HepG2 (cell line): ENCODE measurements around the gene DOCK2. TPM values are rescaled to one million over a fixed set of nuclear protein-coding genes. Genes with fewer than 3 reads are reported as not detected.

Source experiments
- ATAC-seq: fragments of 200-7000 bp; cut with Tn5 transposase; 3 replicates; pipeline ENCODE4 v1.9.1; 2020; ENCODE audit warnings: mild to moderate bottlenecking, moderate library complexity
- BruUV-seq: library from RNA; stranded (reverse); fragments of 400-500 nt; replicated peaks from 2 replicates; lab custom pipeline; 2021; lab: Mats Ljungman, UMichigan
- CTCF ChIA-PET: fragments of 300-600 bp; formaldehyde crosslinking; extraction: SDS; loops from one replicate; lab custom pipeline; 2021; ENCODE audit warnings: low total read pairs, inconsistent platforms, low intra/inter-chr PET ratio; lab: Yijun Ruan, JAX
- POLR2A ChIA-PET: fragments of 350-600 bp; sonication (Branson Sonifier 250); formaldehyde crosslinking; loops from one replicate; lab custom pipeline; 2020; ENCODE audit warnings: antibody characterized with exemption, inconsistent platforms; lab: Yijun Ruan, JAX
- DNase-seq: peaks from one replicate; pipeline ENCODE4 v3.0.0-alpha.2; 2015; ENCODE audit warnings: low spot score
- FAIRE-seq: peaks from 3 replicates; lab custom pipeline; 2011; peaks lifted over from hg19 to GRCh38; lab: Jason Lieb, UNC
- H2AFZ ChIP-seq: one replicate; pipeline ENCODE4 v1.6.1; 2011; ENCODE audit warnings: low read length, inconsistent platforms
- H3K27ac ChIP-seq: fragments of 300-600 bp; 3 replicates; pipeline ENCODE4 v1.8.0; 2011; ENCODE audit warnings: mixed run types, mild to moderate bottlenecking, mixed read lengths, low read length, inconsistent platforms; ENCODE audit not compliant: insufficient read depth; ENCODE audit errors: extremely low read length
- H3K27me3 ChIP-seq, 2 experiments: fragments of 200-600 bp in 1 of 2; 2 replicates in 1 of 2; 3 replicates in 1 of 2; pipeline versions ENCODE4 v1.6.0 to v1.8.0; 2011; ENCODE audit warnings: low read length in 2 of 2, mild to moderate bottlenecking in 2 of 2, moderate library complexity in 2 of 2, inconsistent platforms in 1 of 2; ENCODE audit not compliant: insufficient read depth in 2 of 2, control insufficient read depth in 1 of 2
- H3K36me3 ChIP-seq, 2 experiments: fragments of 200-600 bp in 1 of 2; replicated peaks in 1 of 2; 2 replicates in 1 of 2; 3 replicates in 1 of 2; pipeline versions ENCODE4 v1.5.1 to v1.8.0; 2011; ENCODE audit warnings: low read length in 2 of 2, inconsistent platforms in 1 of 2; ENCODE audit not compliant: insufficient read depth in 2 of 2, control insufficient read depth in 1 of 2
- H3K4me1 ChIP-seq: 2 replicates; pipeline ENCODE4 v1.5.1; 2012; ENCODE audit warnings: low read length, inconsistent platforms; ENCODE audit not compliant: insufficient read depth
- H3K4me2 ChIP-seq: 2 replicates; pipeline ENCODE4 v1.6.0; 2011; ENCODE audit warnings: low read depth, low read length, inconsistent platforms
- H3K4me3 ChIP-seq, 3 experiments: fragments of 200-600 bp in 1 of 3; sonication (generic), shearing (Covaris generic) in 1 of 3; replicated peaks in 1 of 3; 2 replicates each; pipeline ENCODE4 v1.5.1; 2011 to 2016; ENCODE audit warnings: low read length in 3 of 3, inconsistent platforms in 2 of 3, low read depth in 2 of 3, mild to moderate bottlenecking in 2 of 3, control low read depth in 1 of 3, mixed read lengths in 1 of 3; ENCODE audit not compliant: insufficient read depth in 1 of 3
- H3K79me2 ChIP-seq: one replicate; pipeline ENCODE4 v1.6.1; 2011; ENCODE audit warnings: low read length, inconsistent platforms; ENCODE audit not compliant: insufficient read depth
- H3K9ac ChIP-seq: 2 replicates; pipeline ENCODE4 v1.6.0; 2011; ENCODE audit warnings: mild to moderate bottlenecking, low read depth, low read length, inconsistent platforms; ENCODE audit not compliant: insufficient read depth
- H3K9me3 ChIP-seq: 2 replicates; pipeline ENCODE4 v1.5.1; 2012; ENCODE audit warnings: mild to moderate bottlenecking, low read length
- H4K20me1 ChIP-seq: 2 replicates; pipeline ENCODE4 v1.6.0; 2011; ENCODE audit warnings: inconsistent platforms, mild to moderate bottlenecking, low read length, moderate library complexity; ENCODE audit not compliant: insufficient read depth
- HOXA5 ChIP-seq: sonication (generic); formaldehyde crosslinking; IDR thresholded peaks from 2 replicates; pipeline ENCODE4 v1.4.0; 2020; ENCODE audit warnings: missing genetic modification reagents
- KLF11 ChIP-seq: IDR thresholded peaks from 2 replicates; pipeline ENCODE4 v1.6.1; 2016; ENCODE audit warnings: missing compliant biosample characterization
- PHF21A ChIP-seq: sonication (generic); formaldehyde crosslinking; IDR thresholded peaks from 2 replicates; pipeline ENCODE4 v1.5.0; 2020; ENCODE audit warnings: mild to moderate bottlenecking, missing genetic modification reagents
- ZNF224 ChIP-seq: sonication (generic); formaldehyde crosslinking; IDR thresholded peaks from 2 replicates; pipeline ENCODE4 v1.5.0; 2020; ENCODE audit warnings: mild to moderate bottlenecking, missing genetic modification reagents
- ZNF274 ChIP-seq: sonication (generic); formaldehyde crosslinking; IDR thresholded peaks from 2 replicates; pipeline ENCODE4 v1.5.1; 2020; ENCODE audit warnings: mild to moderate bottlenecking, missing genetic modification reagents
- ZNF367 ChIP-seq: sonication (generic); formaldehyde crosslinking; IDR thresholded peaks from 2 replicates; pipeline ENCODE4 v1.4.0; 2020; ENCODE audit warnings: missing genetic modification reagents, borderline replicate concordance
- ZNF83 ChIP-seq: sonication (generic); formaldehyde crosslinking; IDR thresholded peaks from 2 replicates; pipeline ENCODE4 v1.4.0; 2020; ENCODE audit warnings: missing genetic modification reagents, mild to moderate bottlenecking, borderline replicate concordance
- ZSCAN20 ChIP-seq: sonication (generic); formaldehyde crosslinking; IDR thresholded peaks from 2 replicates; pipeline ENCODE4 v1.4.0; 2020; ENCODE audit warnings: missing genetic modification reagents, mild to moderate bottlenecking, borderline replicate concordance
- WGBS: methylation state at CpG from one replicate; pipeline ENCODE4 v1.1.6; 2017; ENCODE audit warnings: low lambda C conversion rate; 5-methylcytosine and 5-hydroxymethylcytosine counted together
- in situ Hi-C: cut with HindIII; loops from 2 replicates; pipeline ENCODE4 v1.10.0; 2017; ENCODE audit warnings: low pct_unique_long_range_greater_than_20kb; ENCODE audit not compliant: extremely low pct_ligation_motif_present
- intact Hi-C: fragments of 100-400 bp; cut with micrococcal nuclease; formaldehyde crosslinking; loops from one replicate; pipeline ENCODE4 v1.10.0; 2022; ENCODE audit not compliant: unreplicated experiment
- polyA plus RNA-seq, 8 experiments: library from polyadenylated mRNA; depleted of rRNA in 3 of 8; stranded (reverse) in 7 of 8; unstranded in 1 of 8; fragments of >200 nt; fragmentation: Illumina TruSeq in 4 of 8; extraction: Trizol in 4 of 8; gene quantifications; 2 replicates each; pipeline versions ENCODE4 v1.2.1 to v1.2.3, GENCODE V29; 2011 to 2016; ENCODE audit warnings: low read depth in 4 of 8, missing spikeins in 1 of 8, mixed read lengths in 1 of 8; ENCODE audit not compliant: insufficient read depth in 1 of 8
- total RNA-seq, 5 experiments: library from RNA; depleted of rRNA; stranded (reverse); fragments of >200 nt; fragmentation: Illumina TruSeq; extraction: Trizol; gene quantifications; 2 replicates each; pipeline ENCODE4 v1.2.3, GENCODE V29; 2016; ENCODE audit warnings: low read depth in 1 of 5
- TF ChIP-seq, protein P1 (sequence below): sonication (generic); formaldehyde crosslinking; IDR thresholded peaks from 2 replicates; pipeline ENCODE4 v1.4.0; 2020; ENCODE audit warnings: mild to moderate bottlenecking, missing genetic modification reagents
- TF ChIP-seq, protein P2 (sequence below): sonication (generic); formaldehyde crosslinking; IDR thresholded peaks from 2 replicates; pipeline ENCODE4 v1.8.0; 2022; ENCODE audit warnings: low read depth, missing genetic modification reagents
- TF ChIP-seq, protein P3 (sequence below): sonication (generic); formaldehyde crosslinking; IDR thresholded peaks from 2 replicates; pipeline ENCODE4 v1.4.0; 2020; ENCODE audit warnings: low read depth, mild to moderate bottlenecking, missing genetic modification reagents

The DOCK2 gene
- total and polyA plus RNA-seq, 2 of the 13 experiments (the other 11 are each of a cell fraction or from before 2014, with no cell fraction given): not detected

DNA sequence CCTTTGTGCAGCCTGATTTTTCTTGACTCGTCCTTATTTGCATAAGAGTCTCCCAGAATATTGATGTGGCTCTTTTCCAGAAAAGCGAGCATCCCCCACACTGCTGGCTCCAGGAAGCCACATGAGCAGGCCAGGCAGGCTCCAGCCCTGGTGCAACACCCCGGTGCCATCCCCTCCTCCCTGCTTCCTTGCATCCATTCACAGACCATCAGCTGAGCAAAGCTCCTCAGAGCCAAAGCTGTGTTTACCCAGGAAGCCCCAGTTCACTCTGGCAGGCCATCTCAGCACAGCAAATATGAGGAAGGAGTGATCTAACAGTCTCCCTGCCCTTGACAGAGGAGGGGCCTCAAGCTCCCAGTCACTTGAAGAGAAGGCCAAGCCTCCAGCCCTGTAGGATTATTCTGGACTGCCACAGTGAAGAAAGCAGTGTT, 308.8 kb downstream of the DOCK2 start (continued):
- TF ChIP-seq, protein P1, sequence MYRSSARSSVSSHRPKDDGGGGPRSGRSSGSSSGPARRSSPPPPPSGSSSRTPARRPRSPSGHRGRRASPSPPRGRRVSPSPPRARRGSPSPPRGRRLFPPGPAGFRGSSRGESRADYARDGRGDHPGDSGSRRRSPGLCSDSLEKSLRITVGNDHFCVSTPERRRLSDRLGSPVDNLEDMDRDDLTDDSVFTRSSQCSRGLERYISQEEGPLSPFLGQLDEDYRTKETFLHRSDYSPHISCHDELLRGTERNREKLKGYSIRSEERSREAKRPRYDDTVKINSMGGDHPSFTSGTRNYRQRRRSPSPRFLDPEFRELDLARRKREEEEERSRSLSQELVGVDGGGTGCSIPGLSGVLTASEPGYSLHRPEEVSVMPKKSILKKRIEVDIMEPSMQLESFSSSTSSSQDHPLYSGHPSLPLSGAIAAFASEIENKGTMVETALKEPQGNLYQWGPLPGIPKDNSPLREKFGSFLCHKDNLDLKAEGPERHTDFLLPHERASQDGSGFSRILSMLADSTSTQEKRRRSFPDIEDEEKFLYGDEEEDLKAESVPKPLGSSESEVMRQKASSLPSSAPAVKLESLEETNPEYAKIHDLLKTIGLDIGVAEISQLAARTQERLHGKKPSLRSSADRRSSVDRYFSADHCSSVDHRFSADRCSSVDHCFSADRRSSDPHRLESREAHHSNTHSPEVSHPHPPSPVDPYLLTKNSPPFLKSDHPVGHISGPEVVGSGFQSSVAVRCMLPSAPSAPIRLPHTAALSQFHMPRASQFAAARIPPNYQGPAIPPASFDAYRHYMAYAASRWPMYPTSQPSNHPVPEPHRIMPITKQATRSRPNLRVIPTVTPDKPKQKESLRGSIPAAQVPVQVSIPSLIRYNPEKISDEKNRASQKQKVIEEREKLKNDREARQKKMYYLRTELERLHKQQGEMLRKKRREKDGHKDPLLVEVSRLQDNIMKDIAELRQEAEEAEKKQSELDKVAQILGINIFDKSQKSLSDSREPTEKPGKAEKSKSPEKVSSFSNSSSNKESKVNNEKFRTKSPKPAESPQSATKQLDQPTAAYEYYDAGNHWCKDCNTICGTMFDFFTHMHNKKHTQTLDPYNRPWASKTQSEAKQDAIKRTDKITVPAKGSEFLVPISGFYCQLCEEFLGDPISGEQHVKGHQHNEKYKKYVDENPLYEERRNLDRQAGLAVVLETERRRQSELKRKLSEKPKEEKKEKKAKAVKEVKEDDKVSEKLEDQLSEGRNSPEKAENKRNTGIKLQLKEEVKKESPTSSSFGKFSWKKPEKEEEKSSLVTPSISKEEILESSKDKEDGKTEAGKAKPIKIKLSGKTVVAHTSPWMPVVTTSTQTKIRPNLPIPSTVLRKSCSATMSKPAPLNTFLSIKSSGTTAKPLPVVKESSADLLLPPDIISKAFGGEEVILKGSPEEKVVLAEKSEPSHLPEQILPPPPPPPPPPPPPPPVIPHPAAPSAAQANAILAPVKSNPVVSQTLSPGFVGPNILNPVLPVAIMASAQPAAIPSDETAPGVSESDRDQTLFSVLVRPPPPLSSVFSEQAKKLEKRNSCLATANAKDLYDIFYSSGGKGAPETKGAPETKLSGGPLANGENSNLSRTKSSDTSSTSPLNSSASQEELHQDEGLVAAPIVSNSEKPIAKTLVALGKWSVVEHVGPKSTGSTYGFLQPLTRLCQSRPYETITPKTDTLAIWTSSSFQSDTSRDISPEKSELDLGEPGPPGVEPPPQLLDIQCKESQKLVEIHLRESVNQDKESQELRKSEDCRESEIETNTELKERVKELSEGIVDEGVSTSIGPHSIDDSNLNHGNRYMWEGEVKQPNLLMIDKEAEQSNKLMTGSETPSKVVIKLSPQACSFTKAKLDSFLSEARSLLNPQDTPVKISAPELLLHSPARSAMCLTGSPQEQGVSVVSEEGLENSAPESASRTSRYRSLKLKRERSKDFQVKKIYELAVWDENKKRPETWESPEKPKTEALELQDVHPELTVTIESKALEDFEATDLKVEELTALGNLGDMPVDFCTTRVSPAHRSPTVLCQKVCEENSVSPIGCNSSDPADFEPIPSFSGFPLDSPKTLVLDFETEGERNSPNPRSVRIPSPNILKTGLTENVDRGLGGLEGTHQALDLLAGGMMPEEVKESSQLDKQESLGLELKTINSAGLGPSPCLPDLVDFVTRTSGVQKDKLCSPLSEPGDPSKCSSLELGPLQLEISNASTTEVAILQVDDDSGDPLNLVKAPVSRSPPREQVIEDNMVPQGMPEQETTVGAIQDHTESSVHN (CRISPR knock-in tag): no peak

DNA sequence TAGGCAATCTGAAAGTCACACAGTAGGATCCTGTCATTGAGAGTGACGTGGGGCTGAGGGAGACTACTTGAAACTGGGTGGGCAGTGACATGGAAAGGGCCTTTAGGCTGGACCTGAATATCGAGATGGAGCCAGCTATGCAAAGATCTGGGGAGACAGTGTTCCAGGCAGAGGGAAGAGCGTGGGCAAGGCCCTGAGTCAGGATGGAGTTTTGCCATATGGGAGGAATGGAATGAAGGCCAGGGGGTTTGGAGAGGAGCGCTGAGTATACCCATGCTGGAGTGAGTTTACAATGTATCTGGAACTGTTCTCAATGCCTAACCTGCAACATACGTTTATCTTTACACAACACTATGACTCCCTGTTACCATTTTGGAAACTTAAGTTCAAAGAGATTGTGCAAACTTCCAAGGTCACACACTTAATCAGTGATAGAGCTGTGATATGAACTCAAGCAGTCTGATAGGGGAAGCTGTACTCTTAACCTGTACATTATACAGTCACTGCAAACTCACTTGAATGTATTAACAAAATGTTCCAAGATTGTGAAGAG, 309.7 kb downstream of the DOCK2 start:
- no peaks in the 10 kb centered on the region for H4K20me1 ChIP-seq
- no TSS peak for BruUV-seq

More for the DNA sequence above, 309.7 kb downstream of the DOCK2 start:
- H3K4me3 ChIP-seq: no peak overlapping the region
- intact Hi-C loops (no loop called here), in situ Hi-C loops (no loop called here)
- H2AFZ ChIP-seq: no peak overlapping the region
- FAIRE-seq (no peak), ATAC-seq (no peak), DNase-seq (no peak)
- 3% methylated on average over 5 of the region's 5 CpGs for WGBS
- CTCF ChIA-PET: no interaction called here
- no peaks in the 10 kb centered on the region for H3K4me1 ChIP-seq
- no peaks in the 10 kb centered on the region for H3K9me3 ChIP-seq
- no peak overlapping the region for H3K9ac ChIP-seq
- H3K27me3 ChIP-seq: no peaks in the 10 kb centered on the region; a peak in 1 of 5 replicates
- H3K79me2 ChIP-seq: no peaks in the 10 kb centered on the region
- H3K27ac ChIP-seq: no peak overlapping the region
- H3K36me3 ChIP-seq: no peaks in the 10 kb centered on the region
- TF ChIP-seq ZNF274 (CRISPR knock-in tag) (no peak), KLF11 (CRISPR knock-in tag) (no peak), ZNF83 (CRISPR knock-in tag) (no peak), ZNF367 (CRISPR knock-in tag) (no peak), ZSCAN20 (CRISPR knock-in tag) (no peak), PHF21A (CRISPR knock-in tag) (no peak), ZNF224 (CRISPR knock-in tag) (no peak), HOXA5 (CRISPR knock-in tag) (no peak)
- TF ChIP-seq, protein P2, sequence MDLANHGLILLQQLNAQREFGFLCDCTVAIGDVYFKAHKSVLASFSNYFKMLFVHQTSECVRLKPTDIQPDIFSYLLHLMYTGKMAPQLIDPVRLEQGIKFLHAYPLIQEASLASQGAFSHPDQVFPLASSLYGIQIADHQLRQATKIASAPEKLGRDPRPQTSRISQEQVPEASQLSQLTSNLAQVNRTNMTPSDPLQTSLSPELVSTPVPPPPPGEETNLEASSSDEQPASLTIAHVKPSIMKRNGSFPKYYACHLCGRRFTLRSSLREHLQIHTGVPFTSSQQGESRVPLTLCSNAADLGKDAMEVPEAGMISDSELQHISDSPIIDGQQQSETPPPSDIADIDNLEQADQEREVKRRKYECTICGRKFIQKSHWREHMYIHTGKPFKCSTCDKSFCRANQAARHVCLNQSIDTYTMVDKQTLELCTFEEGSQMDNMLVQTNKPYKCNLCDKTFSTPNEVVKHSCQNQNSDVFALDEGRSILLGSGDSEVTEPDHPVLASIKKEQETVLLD (CRISPR knock-in tag): no peak
- TF ChIP-seq, protein P3, sequence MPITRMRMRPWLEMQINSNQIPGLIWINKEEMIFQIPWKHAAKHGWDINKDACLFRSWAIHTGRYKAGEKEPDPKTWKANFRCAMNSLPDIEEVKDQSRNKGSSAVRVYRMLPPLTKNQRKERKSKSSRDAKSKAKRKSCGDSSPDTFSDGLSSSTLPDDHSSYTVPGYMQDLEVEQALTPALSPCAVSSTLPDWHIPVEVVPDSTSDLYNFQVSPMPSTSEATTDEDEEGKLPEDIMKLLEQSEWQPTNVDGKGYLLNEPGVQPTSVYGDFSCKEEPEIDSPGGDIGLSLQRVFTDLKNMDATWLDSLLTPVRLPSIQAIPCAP (CRISPR knock-in tag): no peak
- no peak overlapping the region for H3K4me2 ChIP-seq
- POLR2A ChIA-PET: no interaction called here
